Body of pancreas (tissue), 4 donors: Measurements from ENCODE around the gene RREB1. TPM values are rescaled to one million over a fixed set of nuclear protein-coding genes. Genes with fewer than 3 reads are reported as not detected.
A peak's percentile ranks its signal among the peaks of the same experiment; 100 is the strongest.
"Not testable (repeated sequence)": the region's sequence is repeated elsewhere in the genome, so short reads cannot be mapped to it uniquely, and the experiment has no call there.

Source experiments
- ATAC-seq: fragments of 150-250 bp; one replicate; pipeline ENCODE4 v1.9.1; 2016
- DNase-seq, 4 donors: peaks; one replicate each; pipeline ENCODE4 v3.0.0-alpha.2; 2019
- H3K27ac ChIP-seq, 4 donors: fragments of 200-600 bp; sonication (generic); 1 replicate in 3 of 4; 2 replicates in 1 of 4; pipeline versions ENCODE4 v1.5.1 to v1.6.1; 2016 to 2019; ENCODE audit warnings: mild to moderate bottlenecking in 1 of 4, mixed read lengths in 1 of 4, moderate library complexity in 1 of 4
- H3K27me3 ChIP-seq, 2 donors: fragments of 200-600 bp; sonication (generic); one replicate each; pipeline ENCODE4 v1.6.0; 2016; ENCODE audit warnings: mild to moderate bottlenecking in 1 of 2
- H3K36me3 ChIP-seq, 2 donors: fragments of 200-600 bp; sonication (generic); replicated peaks in 1 of 2; 2 replicates each; pipeline ENCODE4 v1.5.1; 2016; ENCODE audit warnings: low read depth in 2 of 2; ENCODE audit not compliant: insufficient read depth in 1 of 2
- H3K4me1 ChIP-seq: fragments of 200-600 bp; sonication (generic); one replicate; pipeline ENCODE4 v1.6.0; 2016
- H3K4me3 ChIP-seq, 2 donors: fragments of 200-600 bp; sonication (generic); 1 replicate in 1 of 2; 2 replicates in 1 of 2; pipeline ENCODE4 v1.5.1; 2016 to 2019
- H3K9me3 ChIP-seq, 3 donors: fragments of 200-600 bp; sonication (generic); 1 replicate in 2 of 3; 2 replicates in 1 of 3; pipeline ENCODE4 v1.5.1; 2016
- CTCF ChIP-seq, 7 experiments: fragments of 450-650 bp in 4 of 7; fragments of 200-600 bp in 3 of 7; sonication (generic) in 3 of 7; IDR thresholded peaks; one replicate each; pipeline ENCODE4 v1.5.1; 2016 to 2019; ENCODE audit warnings: antibody characterized with exemption in 7 of 7
- POLR2A ChIP-seq, 3 donors: fragments of 450-650 bp; IDR thresholded peaks; one replicate each; pipeline ENCODE4 v1.6.1; 2016; ENCODE audit warnings: antibody characterized with exemption in 3 of 3, mild to moderate bottlenecking in 2 of 3
- WGBS, 2 donors: methylation state at CpG; one replicate each; pipeline ENCODE4 v1.1.5; 2017; 5-methylcytosine and 5-hydroxymethylcytosine counted together
- intact Hi-C: fragments of 100-400 bp; cut with DNase I; formaldehyde crosslinking; loops from one replicate; pipeline ENCODE4 v1.15.1; 2023
- total RNA-seq, 2 donors: library from RNA; depleted of rRNA; stranded (reverse); fragments of >200 nt; gene quantifications; one replicate each; pipeline ENCODE4 v1.1.0, GENCODE V29; 2016

RREB1 gene
- total RNA-seq, 2 donors from 2014 or later = 33.5 to 44.8 TPM

DNA sequence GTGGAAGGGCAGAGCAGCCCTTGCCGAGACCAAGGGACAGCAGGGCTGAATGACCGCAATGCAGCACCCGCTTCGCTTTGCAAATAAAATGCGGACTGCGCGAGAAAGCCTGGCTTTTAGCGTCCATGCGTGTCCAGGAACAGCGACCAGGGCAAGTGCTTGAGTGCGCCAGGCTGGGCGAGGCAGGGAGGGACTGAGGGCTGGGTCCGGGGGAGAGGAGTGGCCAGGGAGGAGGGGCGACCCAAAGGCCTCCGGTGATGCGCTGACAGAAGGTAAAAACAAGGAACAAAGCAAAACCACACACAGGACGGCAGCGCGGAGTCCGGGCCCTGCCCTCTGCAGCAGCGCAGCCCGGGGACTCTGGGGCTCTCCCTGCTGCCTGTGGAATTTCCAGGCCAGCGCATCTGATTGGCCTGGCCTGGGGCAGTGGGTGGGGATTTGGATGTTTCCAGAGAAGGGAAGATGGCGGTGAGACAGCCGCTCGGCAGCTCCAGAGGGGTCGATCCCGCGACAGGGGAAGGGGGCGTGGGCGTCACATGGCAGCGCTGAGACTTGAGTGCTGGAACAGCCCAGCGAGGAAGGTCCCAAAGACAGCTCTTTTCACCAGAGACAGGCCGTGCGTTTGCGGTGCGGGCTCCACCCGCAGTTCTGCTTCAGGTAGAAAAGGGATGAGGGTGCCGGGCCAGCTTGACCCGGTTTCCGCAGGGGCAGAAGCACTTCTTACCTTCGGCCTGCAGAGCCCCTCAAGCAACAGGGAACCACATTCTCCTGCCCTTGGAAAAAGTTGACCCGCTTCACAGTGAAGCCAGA lies 153.5 kb downstream of the RREB1 start:
- peak; percentile 78 to 93 (median 88) for TF ChIP-seq POLR2A (IDR thresholded peaks at IDR 0.05)
- peak in 1 of 7 experiments; percentile 4 for TF ChIP-seq CTCF (IDR thresholded peaks at IDR 0.05)
- peak overlapping the region; percentile 10 to 60 for H3K4me3 ChIP-seq
- DNase-seq (peak; percentile 85 to 94 (median 89)), ATAC-seq (peak; percentile 98)
- WGBS, 2 donors = 1 to 2% methylated on average over 27 to 43 of the region's 43 CpGs
- H3K4me1 ChIP-seq = peaks cover 18% of the 10 kb centered on the region
- H3K27me3 ChIP-seq = no peaks in the 10 kb centered on the region
- peak overlapping the region; percentile 69 to 88 (median 84) for H3K27ac ChIP-seq
- no peaks in the 10 kb centered on the region for H3K36me3 ChIP-seq
- intact Hi-C loops = no loop called here
- no peaks in the 10 kb centered on the region for H3K9me3 ChIP-seq

DNA sequence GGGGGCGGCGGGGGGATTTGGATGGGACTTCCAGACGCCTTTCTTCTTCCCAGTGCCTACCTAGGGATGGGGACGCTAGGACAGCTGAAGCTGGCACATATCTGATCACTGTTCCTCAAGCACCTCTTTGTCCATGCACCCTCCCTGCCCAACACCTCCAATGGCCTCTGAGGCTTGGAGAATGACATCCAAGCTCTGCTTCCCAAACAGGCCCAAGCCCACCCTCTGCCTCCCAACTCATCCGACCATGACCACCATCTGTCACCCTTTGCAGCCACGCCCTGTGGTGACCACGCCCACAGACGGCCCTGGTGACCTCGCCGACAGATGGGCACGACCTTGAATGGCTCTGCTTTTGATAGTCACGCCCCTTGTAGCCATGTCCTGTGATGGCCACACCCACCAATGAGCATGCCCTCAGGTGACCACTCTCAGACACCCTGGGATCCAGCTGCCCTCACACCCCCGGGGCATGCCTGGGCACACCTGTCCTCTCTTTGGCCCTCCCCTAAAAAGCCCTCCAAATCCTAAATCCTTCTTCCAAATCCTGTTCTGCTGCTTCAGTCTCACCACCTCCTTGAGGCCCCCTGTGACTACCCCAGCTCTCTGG lies 154.2 kb downstream of the RREB1 start:
- 19 to 25% methylated on average over 11 to 12 of the region's 13 CpGs for WGBS, 2 donors
- H3K4me1 ChIP-seq = peaks cover 18% of the 10 kb centered on the region
- ATAC-seq = no peak
- no peaks in the 10 kb centered on the region for H3K9me3 ChIP-seq
- no peaks in the 10 kb centered on the region for H3K27me3 ChIP-seq
- TF ChIP-seq POLR2A (IDR thresholded peaks at IDR 0.05) = no peak
- TF ChIP-seq CTCF (IDR thresholded peaks at IDR 0.05) = no peak
- H3K36me3 ChIP-seq = no peaks in the 10 kb centered on the region
- intact Hi-C loops = no loop called here
- DNase-seq = peak in 3 of 4 donors; percentile 44 to 48 (median 48)
- peak overlapping the region; percentile 69 to 88 (median 84) for H3K27ac ChIP-seq
- peak overlapping the region; percentile 10 to 60 for H3K4me3 ChIP-seq

DNA sequence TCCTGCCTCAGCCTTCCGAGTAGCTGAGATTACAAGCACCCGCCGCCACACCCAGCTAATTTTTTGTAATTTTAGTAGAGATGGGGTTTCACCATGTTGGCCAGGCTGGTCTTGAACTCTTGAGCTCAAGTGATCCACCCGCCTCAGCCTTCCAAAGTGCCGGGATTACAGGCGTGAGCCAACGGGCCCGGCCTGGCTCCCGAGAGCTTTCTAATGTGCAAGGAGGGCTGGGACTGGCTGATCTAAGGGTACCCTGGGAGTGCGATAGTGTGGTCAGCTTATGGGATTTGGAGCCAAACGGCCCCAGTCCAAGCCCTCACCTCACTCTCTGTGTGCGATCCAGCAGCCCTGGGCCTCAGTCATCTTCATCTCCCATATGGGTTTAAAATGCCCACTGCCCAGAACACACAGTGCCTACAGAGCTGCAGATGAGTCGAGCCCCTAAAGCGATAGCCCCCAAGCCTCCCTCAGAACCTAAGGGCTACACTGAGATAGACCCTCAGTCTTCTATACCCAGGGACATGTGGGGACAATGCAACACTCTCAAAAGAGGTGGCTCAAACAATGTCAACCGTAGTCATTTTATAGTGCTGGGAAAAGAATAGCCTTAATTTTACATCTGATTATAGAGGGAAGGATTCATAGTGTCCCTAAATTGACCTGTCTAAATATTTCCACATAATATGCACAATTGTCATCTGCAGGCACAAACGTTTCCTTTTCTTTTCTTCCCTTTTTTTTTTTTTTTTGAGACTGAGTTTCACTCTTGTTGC lies 155.2 kb downstream of the RREB1 start:
- H3K9me3 ChIP-seq = no peaks in the 10 kb centered on the region
- H3K27ac ChIP-seq = no peak overlapping the region
- H3K4me1 ChIP-seq = peaks cover 27% of the 10 kb centered on the region
- no peaks in the 10 kb centered on the region for H3K27me3 ChIP-seq
- H3K36me3 ChIP-seq = no peaks in the 10 kb centered on the region
- ATAC-seq (no peak), DNase-seq (peak in 1 of 4 donors; percentile 7)
- intact Hi-C loops = no loop called here
- no peak overlapping the region for H3K4me3 ChIP-seq
- 90% methylated on average over 14 to 16 of the region's 16 CpGs for WGBS, 2 donors
- TF ChIP-seq POLR2A (IDR thresholded peaks at IDR 0.05) = no peak
- TF ChIP-seq CTCF (IDR thresholded peaks at IDR 0.05) = no peak

DNA sequence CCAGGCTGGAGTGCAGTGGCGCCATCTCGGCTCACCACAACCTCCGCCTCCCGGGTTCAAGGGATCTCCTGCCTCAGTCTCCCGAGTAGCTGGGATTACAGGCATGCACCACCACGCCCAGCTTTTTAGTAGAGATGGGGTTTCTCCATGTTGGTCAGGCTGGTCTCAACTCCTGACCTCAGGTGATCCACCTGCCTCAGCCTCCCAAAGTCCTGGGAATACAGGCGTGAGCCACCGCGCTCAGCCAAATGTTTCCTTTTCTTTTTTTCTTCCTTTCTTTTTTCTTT lies 155.7 kb downstream of the RREB1 start:
- H3K4me3 ChIP-seq, H3K27me3 ChIP-seq, H3K27ac ChIP-seq, H3K9me3 ChIP-seq, DNase-seq, intact Hi-C loops, H3K36me3 ChIP-seq, ATAC-seq: not testable (repeated sequence)
- H3K4me1 ChIP-seq = peaks cover 29% of the 10 kb centered on the region
- WGBS, 2 donors = 77 to 97% methylated on average over 9 of the region's 9 CpGs

GRCh38 chr6:7264041-7264440 lies 156.3 kb downstream of the RREB1 start:
- peak in 1 of 4 donors; percentile 7 for DNase-seq
- Histone ChIP-seq H3K4me3 (no peak overlapping the region), H3K36me3 (no peaks in the 10 kb centered on the region), H3K4me1 (peaks cover 29% of the 10 kb centered on the region), H3K27ac (no peak overlapping the region), H3K27me3 (no peaks in the 10 kb centered on the region), H3K9me3 (no peaks in the 10 kb centered on the region)
- intact Hi-C loops = no loop called here
- 92 to 95% methylated on average over 10 to 14 of the region's 15 CpGs for WGBS, 2 donors
- no peak for ATAC-seq
- TF ChIP-seq CTCF (IDR thresholded peaks at IDR 0.05) = no peak
- no peak for TF ChIP-seq POLR2A (IDR thresholded peaks at IDR 0.05)
